K562 (cell line): ENCODE measurements around the gene EVX1. TPM values are rescaled to one million over a fixed set of nuclear protein-coding genes. Genes with fewer than 3 reads are reported as not detected.

ENCODE experiments used
- ATAC-seq: fragments of 200-7000 bp; cut with Tn5 transposase; 3 replicates; pipeline ENCODE4 v1.9.1; 2020; ENCODE audit warnings: moderate library complexity
- BruUV-seq: library from RNA; stranded (reverse); fragments of 400-500 nt; replicated peaks from 2 replicates; lab custom pipeline; 2021; lab: Mats Ljungman, UMichigan
- CTCF ChIA-PET: fragments of 300-600 bp; formaldehyde crosslinking; extraction: SDS; loops from one replicate; lab custom pipeline; 2021; ENCODE audit warnings: low intra/inter-chr PET ratio; lab: Yijun Ruan, JAX
- POLR2A ChIA-PET: fragments of 300-600, 350-650 bp; sonication (Branson Sonifier 250); formaldehyde crosslinking; extraction: SDS; loops from one replicate; lab custom pipeline; 2021; ENCODE audit warnings: antibody characterized with exemption, inconsistent platforms; lab: Yijun Ruan, JAX
- DNase-seq, 4 experiments: peaks; one replicate each; pipeline versions ENCODE4 v3.0.0 to v3.0.0-alpha.2; 2011 to 2018; ENCODE audit warnings: low spot score in 3 of 4, mixed read lengths in 3 of 4; ENCODE audit errors: extremely low read depth in 1 of 4
- FAIRE-seq: peaks from 2 replicates; lab custom pipeline; 2011; peaks lifted over from hg19 to GRCh38; lab: Jason Lieb, UNC
- H2AFZ ChIP-seq: 2 replicates; pipeline ENCODE4 v1.6.0; 2011; ENCODE audit warnings: low read depth, low read length, control low read depth, inconsistent platforms
- H3K27ac ChIP-seq: fragments of 200-600 bp; 3 replicates; pipeline ENCODE4 v1.8.0; 2011; ENCODE audit warnings: low read depth, mild to moderate bottlenecking, control low read depth, inconsistent platforms, low read length, moderate library complexity, mixed read lengths; ENCODE audit errors: extremely low read depth
- H3K27me3 ChIP-seq, 2 experiments: fragments of 300-600 bp in 1 of 2; 2 replicates in 1 of 2; 3 replicates in 1 of 2; pipeline versions ENCODE4 v1.6.0 to v1.8.0; 2011; ENCODE audit warnings: inconsistent platforms in 2 of 2, low read length in 2 of 2, mild to moderate bottlenecking in 1 of 2, mixed read lengths in 1 of 2, moderate library complexity in 1 of 2; ENCODE audit not compliant: control insufficient read depth in 2 of 2, insufficient read depth in 2 of 2
- H3K36me3 ChIP-seq: fragments of 300-600 bp; 3 replicates; pipeline ENCODE4 v1.8.0; 2011; ENCODE audit warnings: mild to moderate bottlenecking, low read length, inconsistent platforms; ENCODE audit not compliant: control insufficient read depth, insufficient read depth
- H3K4me1 ChIP-seq, 2 experiments: fragments of 200-600 bp in 1 of 2; replicated peaks in 1 of 2; 2 replicates in 1 of 2; 3 replicates in 1 of 2; pipeline versions ENCODE4 v1.5.1 to v1.8.0; 2011; ENCODE audit warnings: inconsistent platforms in 2 of 2, low read length in 2 of 2, mild to moderate bottlenecking in 1 of 2, mixed read lengths in 1 of 2, moderate library complexity in 1 of 2; ENCODE audit not compliant: control insufficient read depth in 2 of 2, insufficient read depth in 2 of 2
- H3K4me2 ChIP-seq: 2 replicates; pipeline ENCODE4 v1.6.1; 2011; ENCODE audit warnings: low read length, control low read depth, inconsistent platforms, mixed read lengths; ENCODE audit not compliant: insufficient read depth
- H3K4me3 ChIP-seq: fragments of 200-600 bp; sonication (generic), shearing (Covaris generic); 2 replicates; pipeline ENCODE4 v1.5.1; 2016; ENCODE audit warnings: control low read depth, inconsistent platforms
- H3K79me2 ChIP-seq: fragments of 200-600 bp; 3 replicates; pipeline ENCODE4 v1.8.0; 2011; ENCODE audit warnings: low read length, inconsistent platforms; ENCODE audit not compliant: control insufficient read depth, insufficient read depth
- H3K9ac ChIP-seq, 2 experiments: 2 replicates each; pipeline versions ENCODE4 v1.6.0 to v1.6.1; 2011; ENCODE audit warnings: low read depth in 2 of 2, low read length in 2 of 2, control low read depth in 1 of 2, inconsistent platforms in 1 of 2, mild to moderate bottlenecking in 1 of 2, mixed read lengths in 1 of 2; ENCODE audit not compliant: insufficient read depth in 1 of 2
- H3K9me1 ChIP-seq: one replicate; pipeline ENCODE4 v1.6.0; 2011; ENCODE audit warnings: inconsistent platforms, mild to moderate bottlenecking, low read length, moderate library complexity; ENCODE audit not compliant: control insufficient read depth, insufficient read depth
- H3K9me3 ChIP-seq: replicated peaks from 2 replicates; pipeline ENCODE4 v1.5.1; 2011; ENCODE audit warnings: low read depth, low read length, inconsistent platforms; ENCODE audit not compliant: control insufficient read depth, insufficient read depth
- H4K20me1 ChIP-seq: replicated peaks from 2 replicates; pipeline ENCODE4 v1.6.1; 2011; ENCODE audit warnings: low read length, inconsistent platforms, mixed read lengths; ENCODE audit not compliant: control insufficient read depth, insufficient read depth
- EZH2 ChIP-seq: IDR thresholded peaks from 2 replicates; pipeline ENCODE4 v1.6.1; 2012; ENCODE audit warnings: low read depth, mild to moderate bottlenecking, inconsistent platforms, low read length, borderline replicate concordance
- ZBTB1 ChIP-seq: sonication (generic); formaldehyde crosslinking; IDR thresholded peaks from 2 replicates; pipeline ENCODE4 v1.8.1; 2023; ENCODE audit warnings: missing genetic modification reagents, low read depth, mild to moderate bottlenecking, borderline replicate concordance
- ZBTB33 ChIP-seq: sonication (generic); formaldehyde crosslinking; IDR thresholded peaks from 2 replicates; pipeline ENCODE4 v1.8.1; 2023; ENCODE audit warnings: mild to moderate bottlenecking, missing genetic modification reagents
- WGBS: fragments of 100-300 bp; shearing (Covaris generic); methylation state at CpG from one replicate; pipeline ENCODE4 v1.1.6; 2016; ENCODE audit warnings: low coverage, mixed read lengths; ENCODE audit not compliant: insufficient coverage; ENCODE audit errors: missing lambda C conversion rate; 5-methylcytosine and 5-hydroxymethylcytosine counted together
- in situ Hi-C: fragments of 300-500 bp; cut with MboI; formaldehyde crosslinking; loops from 4 replicates; pipeline ENCODE4 v1.15.0; 2018; ENCODE audit warnings: inconsistent platforms, mixed read lengths
- intact Hi-C: fragments of 100-400 bp; cut with micrococcal nuclease; formaldehyde crosslinking; loops from 2 replicates; pipeline ENCODE4 v1.14.2; 2022
- polyA plus RNA-seq, 8 experiments: library from polyadenylated mRNA; depleted of rRNA in 4 of 8; stranded (reverse) in 5 of 8; unstranded in 3 of 8; fragments of >200 nt; fragmentation: Nextera tagmentation in 2 of 8; fragmentation: Illumina TruSeq in 1 of 8; extraction: Ambion mirVana in 2 of 8; extraction: Trizol in 1 of 8; gene quantifications; 2 replicates each; pipeline versions ENCODE4 v1.2.1 to v1.2.3, GENCODE V29; 2011 to 2014; ENCODE audit warnings: inconsistent platforms in 1 of 8, missing spikeins in 1 of 8
- total RNA-seq, 7 experiments: library from RNA; depleted of rRNA in 6 of 7; stranded (reverse); fragments of >200 nt in 6 of 7; fragmentation: Illumina TruSeq in 2 of 7; extraction: Trizol in 2 of 7; gene quantifications; 2 replicates each; pipeline versions ENCODE4 v1.2.1 to v1.2.3, GENCODE V29; 2011 to 2021; ENCODE audit warnings: low replicate concordance in 1 of 7

Gene EVX1
- total and polyA plus RNA-seq, 9 of the 15 experiments (the other 6 are each of a cell fraction or from before 2014, with no cell fraction given) = not detected

GRCh38 chr7:27205325-27206280 is 37.0 kb upstream of the EVX1 start:
- H3K36me3 ChIP-seq = no peaks in the 10 kb centered on the region
- intact Hi-C loops = no loop called here
- peaks cover 47 to 77% of the 10 kb centered on the region in 2 experiments for H3K27me3 ChIP-seq
- peaks cover 0 to 10% of the 10 kb centered on the region in 2 experiments; a peak in 2 of 5 replicates for H3K4me1 ChIP-seq
- BruUV-seq = no TSS peak
- H3K79me2 ChIP-seq = no peaks in the 10 kb centered on the region
- no peak overlapping the region for H3K4me2 ChIP-seq
- no peak for FAIRE-seq
- H3K27ac ChIP-seq = no peak overlapping the region
- in situ Hi-C loops = loop anchor here (10.0 kb wide), 2 partner anchors 369 to 569 kb away; no protein-coding TSS in a partner anchor
- POLR2A ChIA-PET = no interaction called here
- no peak for TF ChIP-seq ZBTB1 (CRISPR knock-in tag)
- TF ChIP-seq EZH2 = peak; percentile 44; the same call in 1 of the 2 replicates
- no peak for TF ChIP-seq ZBTB33 (CRISPR knock-in tag)
- no peaks in the 10 kb centered on the region for H3K9me1 ChIP-seq
- no peak overlapping the region for H3K4me3 ChIP-seq
- 4% methylated on average over 51 of the region's 52 CpGs for WGBS
- DNase-seq = no peak
- CTCF ChIA-PET = interaction anchor here (0.7 kb wide), 1 partner anchor 27 kb away, joined by 3 read pairs; no protein-coding TSS in a partner anchor
- no peaks in the 10 kb centered on the region for H3K9me3 ChIP-seq
- peaks cover 12% of the 10 kb centered on the region; the same call in 1 of the 2 replicates for H4K20me1 ChIP-seq
- no peak overlapping the region for H3K9ac ChIP-seq
- no peak overlapping the region for H2AFZ ChIP-seq
- no peak for ATAC-seq
